Endothelial cell of umbilical vein (primary cell): ENCODE data around the gene SSRP1. TPM values are rescaled to one million over a fixed set of nuclear protein-coding genes. Genes with fewer than 3 reads are reported as not detected.

ENCODE experiments used
- BruUV-seq: library from RNA; stranded (reverse); fragments of 400-500 nt; replicated peaks from 2 replicates; lab custom pipeline; 2021; lab: Mats Ljungman, UMichigan
- CTCF ChIA-PET: fragments of 300-600, 350-600 bp; sonication (Branson Sonifier 250); formaldehyde crosslinking; loops from one replicate; lab custom pipeline; 2021; ENCODE audit warnings: antibody characterized with exemption, inconsistent platforms; lab: Charles Lee
- POLR2A ChIA-PET: fragments of 300-600, 350-600 bp; sonication (Branson Sonifier 250); formaldehyde crosslinking; loops from one replicate; lab custom pipeline; 2021; ENCODE audit warnings: antibody characterized with exemption, inconsistent platforms; lab: Charles Lee
- DNase-seq: peaks from one replicate; pipeline ENCODE4 v3.0.0-alpha.2; 2011; ENCODE audit warnings: low read depth, low spot score
- FAIRE-seq: peaks from 2 replicates; lab custom pipeline; 2011; peaks lifted over from hg19 to GRCh38; lab: Jason Lieb, UNC
- H2AFZ ChIP-seq: 2 replicates; pipeline ENCODE4 v1.6.0; 2012; ENCODE audit warnings: low read depth, low read length, control low read depth, inconsistent platforms
- H3K27ac ChIP-seq: 2 replicates; pipeline ENCODE4 v1.5.1; 2011; ENCODE audit warnings: low read depth, mild to moderate bottlenecking, control low read depth, low read length, moderate library complexity; ENCODE audit not compliant: insufficient read depth
- H3K27me3 ChIP-seq, 2 experiments: 2 replicates each; pipeline versions ENCODE4 v1.6.0 to v1.6.1; 2011; ENCODE audit warnings: low read length in 2 of 2, mixed read lengths in 1 of 2; ENCODE audit not compliant: control insufficient read depth in 2 of 2, insufficient read depth in 2 of 2
- H3K36me3 ChIP-seq, 2 experiments: 2 replicates in 1 of 2; 3 replicates in 1 of 2; pipeline ENCODE4 v1.5.1; 2011; ENCODE audit warnings: low read length in 2 of 2, mild to moderate bottlenecking in 1 of 2, moderate library complexity in 1 of 2; ENCODE audit not compliant: control insufficient read depth in 2 of 2, insufficient read depth in 2 of 2; ENCODE audit errors: extremely low read depth in 1 of 2
- H3K4me1 ChIP-seq: 3 replicates; pipeline ENCODE4 v1.5.1; 2011; ENCODE audit warnings: mild to moderate bottlenecking, low read length; ENCODE audit not compliant: control insufficient read depth, insufficient read depth; ENCODE audit errors: extremely low read depth
- H3K4me2 ChIP-seq: 2 replicates; pipeline ENCODE4 v1.6.1; 2011; ENCODE audit warnings: low read length, control low read depth, mixed read lengths; ENCODE audit not compliant: insufficient read depth
- H3K4me3 ChIP-seq, 3 experiments: fragments of 200-600 bp in 1 of 3; sonication (generic), shearing (Covaris generic) in 1 of 3; replicated peaks in 1 of 3; 2 replicates each; pipeline ENCODE4 v1.5.1; 2011 to 2016; ENCODE audit warnings: control low read depth in 3 of 3, low read length in 3 of 3, mild to moderate bottlenecking in 2 of 3, inconsistent platforms in 1 of 3, low read depth in 1 of 3, moderate library complexity in 1 of 3; ENCODE audit not compliant: insufficient read depth in 1 of 3
- H3K79me2 ChIP-seq: 2 replicates; pipeline ENCODE4 v1.6.0; 2012; ENCODE audit warnings: low read length, inconsistent platforms; ENCODE audit not compliant: control insufficient read depth, insufficient read depth
- H3K9ac ChIP-seq: replicated peaks from 2 replicates; pipeline ENCODE3; 2011; ENCODE audit warnings: low read length, control low read depth; ENCODE audit not compliant: insufficient read depth; ENCODE audit errors: extremely low read depth
- H3K9me1 ChIP-seq: replicated peaks from 3 replicates; pipeline ENCODE4 v1.6.0; 2011; ENCODE audit warnings: mild to moderate bottlenecking, low read length; ENCODE audit not compliant: control insufficient read depth, insufficient read depth; ENCODE audit errors: extremely low read depth
- H3K9me3 ChIP-seq: replicated peaks from 2 replicates; pipeline ENCODE4 v1.5.1; 2012; ENCODE audit warnings: low read length, inconsistent platforms; ENCODE audit not compliant: control insufficient read depth, insufficient read depth
- H4K20me1 ChIP-seq: replicated peaks from 2 replicates; pipeline ENCODE3; 2011; ENCODE audit warnings: mild to moderate bottlenecking, low read length; ENCODE audit not compliant: control insufficient read depth, insufficient read depth; ENCODE audit errors: extremely low read depth
- CTCF ChIP-seq, 2 donors: IDR thresholded peaks; 1 replicate in 1 of 2; 2 replicates in 1 of 2; pipeline ENCODE4 v1.5.1; 2011; ENCODE audit warnings: low read length in 2 of 2, mild to moderate bottlenecking in 2 of 2, moderate library complexity in 2 of 2, control low read depth in 1 of 2, inconsistent platforms in 1 of 2, low read depth in 1 of 2; ENCODE audit not compliant: insufficient read depth in 1 of 2; ENCODE audit errors: extremely low read depth in 1 of 2
- EZH2 ChIP-seq: IDR thresholded peaks from 2 replicates; pipeline ENCODE4 v1.6.1; 2012; ENCODE audit warnings: borderline replicate concordance, low read depth, mild to moderate bottlenecking, moderate library complexity, low read length, inconsistent platforms; ENCODE audit not compliant: severe bottlenecking
- FOS ChIP-seq: IDR thresholded peaks from 2 replicates; pipeline ENCODE4 v1.6.1; 2011; ENCODE audit warnings: mild to moderate bottlenecking, low read length, moderate library complexity, borderline replicate concordance; ENCODE audit not compliant: insufficient read depth
- GATA2 ChIP-seq: IDR thresholded peaks from 2 replicates; pipeline ENCODE4 v1.7.0; 2011; ENCODE audit warnings: low read depth, mild to moderate bottlenecking, moderate library complexity, mixed read lengths, low read length; ENCODE audit not compliant: insufficient read length, insufficient read depth
- JUN ChIP-seq: IDR thresholded peaks from 2 replicates; pipeline ENCODE4 v1.6.1; 2011; ENCODE audit warnings: borderline replicate concordance, low read depth; ENCODE audit not compliant: insufficient read length, insufficient read depth
- MAX ChIP-seq: IDR thresholded peaks from 2 replicates; pipeline ENCODE4 v1.6.1; 2011; ENCODE audit not compliant: insufficient read depth, insufficient read length
- MYC ChIP-seq: IDR thresholded peaks from one replicate; pipeline ENCODE4 v1.6.1; 2011; ENCODE audit warnings: mild to moderate bottlenecking, low read depth, low read length
- POLR2A ChIP-seq: IDR thresholded peaks from 2 replicates; pipeline ENCODE4 v1.6.1; 2012; ENCODE audit warnings: low read depth, mild to moderate bottlenecking, control low read depth, low read length
- POLR2AphosphoS5 ChIP-seq: IDR thresholded peaks from 2 replicates; pipeline ENCODE4 v1.6.1; 2012; ENCODE audit warnings: low read depth, mild to moderate bottlenecking, control low read depth, low read length, moderate library complexity; ENCODE audit not compliant: insufficient read depth
- dilution Hi-C: fragments of 300-500 bp; cut with MboI; formaldehyde crosslinking; loops from one replicate; pipeline ENCODE4 v1.15.0; 2019; ENCODE audit warnings: low sequenced_read_pairs; ENCODE audit not compliant: extremely low pct_ligation_motif_present
- intact Hi-C: fragments of 100-400 bp; cut with micrococcal nuclease; formaldehyde crosslinking; loops from one replicate; pipeline ENCODE4 v1.10.0; 2022
- polyA plus RNA-seq, 4 experiments: library from polyadenylated mRNA; depleted of rRNA in 3 of 4; stranded (reverse) in 3 of 4; unstranded in 1 of 4; fragments of >200 nt; gene quantifications; 2 replicates each; pipeline versions ENCODE4 v1.2.1 to v1.2.3, GENCODE V29; 2011 to 2012; ENCODE audit warnings: missing spikeins in 1 of 4
- total RNA-seq: library from RNA; stranded (reverse); gene quantifications from 2 replicates; pipeline ENCODE4 v1.2.3, GENCODE V29; 2021

SSRP1 gene
- total and polyA plus RNA-seq, 2 donors (not counting 3 experiments of a cell fraction or from before 2014, with no cell fraction given), result 130 to 146 TPM

- H2AFZ ChIP-seq, result no peak overlapping the region
- FAIRE-seq, result no peak
- H3K9me1 ChIP-seq, result no peaks in the 10 kb centered on the region
- no TSS peak for BruUV-seq
- no peak overlapping the region for H3K27ac ChIP-seq
- no peak overlapping the region for H3K4me3 ChIP-seq
- H3K4me1 ChIP-seq, result peaks cover 9% of the 10 kb centered on the region
- H3K9ac ChIP-seq, result no peak overlapping the region
- dilution Hi-C loops, result no loop called here
- no peak for DNase-seq
- no peaks in the 10 kb centered on the region for H4K20me1 ChIP-seq
- ChIA-PET POLR2A (interaction anchor here (0.6 to 1.2 kb wide), 2 partner anchors 26 to 1767 kb away, joined by 5 read pairs; no protein-coding TSS in a partner anchor), CTCF (interaction anchor here (2.6 kb wide), 1 partner anchor 9 kb away, joined by 6 read pairs; the partner anchor contains the start of gene TNKS1BP1)
- H3K9me3 ChIP-seq, result no peaks in the 10 kb centered on the region
- H3K27me3 ChIP-seq, result no peaks in the 10 kb centered on the region
- no peak for TF ChIP-seq CTCF (IDR thresholded peaks at IDR 0.05; ENCODE audit: extremely low read depth in 1 of 2, insufficient read depth in 1 of 2, low read depth in 1 of 2, low read length in 2 of 2)
- no peak for TF ChIP-seq MAX
- H3K79me2 ChIP-seq, result peaks cover 2% of the 10 kb centered on the region
- intact Hi-C loops, result loop anchor here (10.0 kb wide), 1 partner anchor 1259 kb away; the partner anchor contains the start of genes LPXN and ZFP91
- peaks cover 9 to 50% of the 10 kb centered on the region in 2 experiments for H3K36me3 ChIP-seq
- no peak overlapping the region for H3K4me2 ChIP-seq
Observed at GRCh38 chr11:57315491-57315890, 20.2 kb downstream of the SSRP1 start.

GRCh38 chr11:57314221-57314973 lies 21.3 kb downstream of the SSRP1 start:
- no peaks in the 10 kb centered on the region for H3K9me3 ChIP-seq
- POLR2A ChIA-PET, result no interaction called here
- peaks cover 13% of the 10 kb centered on the region for H3K4me1 ChIP-seq
- H3K27me3 ChIP-seq, result no peaks in the 10 kb centered on the region
- BruUV-seq, result no TSS peak
- H3K79me2 ChIP-seq, result peaks cover 13% of the 10 kb centered on the region
- no peak overlapping the region for H3K4me3 ChIP-seq
- CTCF ChIA-PET, result interaction anchor here (2.6 kb wide), 1 partner anchor 10 kb away, joined by 6 read pairs; the partner anchor contains the start of gene TNKS1BP1
- intact Hi-C loops, result loop anchor here (10.0 kb wide), 1 partner anchor 1260 kb away; the partner anchor contains the start of genes LPXN and ZFP91
- no peaks in the 10 kb centered on the region for H4K20me1 ChIP-seq
- DNase-seq, result no peak
- H3K9me1 ChIP-seq, result no peaks in the 10 kb centered on the region
- H3K9ac ChIP-seq, result no peak overlapping the region
- no peak overlapping the region for H2AFZ ChIP-seq
- peaks cover 14 to 48% of the 10 kb centered on the region in 2 experiments for H3K36me3 ChIP-seq
- no peak overlapping the region for H3K27ac ChIP-seq
- TF ChIP-seq CTCF (IDR thresholded peaks at IDR 0.05; ENCODE audit: extremely low read depth in 1 of 2, insufficient read depth in 1 of 2, low read depth in 1 of 2, low read length in 2 of 2) (no peak), POLR2A (no peak), POLR2AphosphoS5 (no peak), GATA2 (no peak), FOS (no peak), JUN (no peak), MAX (no peak), EZH2 (no peak), MYC (no peak)
- no peak overlapping the region for H3K4me2 ChIP-seq
- dilution Hi-C loops, result no loop called here
- FAIRE-seq, result no peak
